ENCODE results near the gene CAPN10.

The CAPN10 gene

GRCh38 chr2:240590681-240591111, 4.2 kb downstream of the CAPN10 start:
- DNase-seq = no peak

DNA sequence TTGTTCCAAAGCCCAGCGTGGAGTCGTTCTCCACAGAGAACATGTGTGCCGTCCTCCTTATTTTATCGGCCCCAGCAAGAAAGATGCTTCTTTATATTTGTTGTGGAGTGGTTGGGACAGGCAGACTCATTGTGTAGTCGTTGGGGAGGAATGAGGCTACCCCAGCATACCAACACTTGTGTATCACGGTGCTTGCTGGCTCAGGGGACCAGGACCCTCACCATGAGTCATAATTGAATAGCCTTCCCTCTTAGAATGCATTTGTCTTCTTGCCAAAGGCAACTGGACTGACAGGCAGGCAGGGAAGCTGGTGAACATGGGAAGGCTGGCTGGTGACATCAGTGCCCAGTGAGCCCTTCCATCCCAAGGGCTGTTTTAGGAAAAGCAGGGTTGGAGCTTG, 4.7 kb downstream of the CAPN10 start:
- no peak for DNase-seq

- DNase-seq = no peak
Observed at GRCh38 chr2:240591784-240592183, 5.2 kb downstream of the CAPN10 start.

GRCh38 chr2:240593026-240593702, 6.6 kb downstream of the CAPN10 start:
- no peak for DNase-seq

DNA sequence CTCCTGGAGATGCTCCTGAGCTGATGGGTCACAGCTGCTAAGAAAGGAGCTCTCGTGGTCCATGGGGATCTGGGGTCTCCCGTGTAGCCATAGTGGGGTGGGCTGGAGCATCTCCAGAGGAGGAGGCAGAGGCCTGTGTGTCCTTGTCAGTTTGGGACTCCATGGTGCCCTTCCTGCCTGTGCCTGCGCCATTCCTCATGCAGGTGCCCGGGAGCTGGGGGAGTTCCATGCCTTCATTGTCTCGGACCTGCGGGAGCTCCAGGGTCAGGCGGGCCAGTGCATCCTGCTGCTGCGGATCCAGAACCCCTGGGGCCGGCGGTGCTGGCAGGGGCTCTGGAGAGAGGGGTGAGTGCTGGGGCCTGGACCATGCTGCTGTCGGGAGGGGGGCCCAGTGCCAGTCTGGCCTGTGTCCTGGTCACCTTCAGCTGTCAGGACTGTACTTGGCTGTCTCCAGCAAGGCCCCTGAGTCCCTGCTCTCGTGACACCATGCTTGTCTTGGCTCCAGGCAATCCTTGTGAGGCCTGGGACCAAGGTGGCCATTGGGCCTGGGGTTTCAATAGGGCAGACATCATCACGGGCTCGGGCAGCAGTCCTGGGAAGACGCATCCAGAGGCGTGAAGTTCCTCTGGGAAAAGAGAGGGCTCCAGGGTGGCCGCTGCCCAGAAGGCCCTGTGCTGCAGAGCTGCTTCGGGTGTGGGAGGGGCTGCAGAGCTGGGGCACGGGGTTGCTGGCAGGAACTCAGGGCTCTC, 7.3 kb downstream of the CAPN10 start:
- DNase-seq = no peak

DNA sequence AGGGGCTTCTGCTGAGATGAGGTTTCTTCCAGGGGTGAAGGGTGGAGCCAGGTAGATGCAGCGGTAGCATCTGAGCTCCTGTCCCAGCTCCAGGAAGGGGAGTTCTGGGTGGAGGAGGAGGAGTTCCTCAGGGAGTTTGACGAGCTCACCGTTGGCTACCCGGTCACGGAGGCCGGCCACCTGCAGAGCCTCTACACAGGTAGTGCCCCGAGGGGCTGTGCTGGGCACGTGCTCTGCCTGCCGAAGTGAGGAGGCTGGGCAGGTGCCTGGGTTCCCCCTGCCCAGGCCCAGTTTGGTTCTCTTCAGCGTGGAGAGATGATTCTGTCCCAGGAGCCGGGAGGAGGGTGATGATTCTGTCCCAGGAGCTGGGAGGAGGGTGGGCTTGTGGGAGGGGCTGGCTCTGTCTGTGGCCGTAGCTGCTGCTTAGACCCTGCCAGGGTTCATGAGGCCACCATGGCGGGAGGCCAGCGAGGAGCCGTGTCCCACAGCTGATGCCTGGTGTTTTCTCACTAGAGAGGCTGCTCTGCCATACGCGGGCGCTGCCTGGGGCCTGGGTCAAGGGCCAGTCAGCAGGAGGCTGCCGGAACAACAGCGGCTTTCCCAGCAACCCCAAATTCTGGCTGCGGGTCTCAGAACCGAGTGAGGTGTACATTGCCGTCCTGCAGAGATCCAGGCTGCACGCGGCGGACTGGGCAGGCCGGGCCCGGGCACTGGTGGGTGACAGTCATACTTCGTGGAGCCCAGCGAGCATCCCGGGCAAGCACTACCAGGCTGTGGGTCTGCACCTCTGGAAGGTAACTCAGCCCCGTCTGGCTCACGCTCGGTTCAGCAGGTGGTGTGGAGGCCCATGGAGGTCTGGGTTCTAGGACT, 8.2 kb downstream of the CAPN10 start:
- DNase-seq = no peak

DNA sequence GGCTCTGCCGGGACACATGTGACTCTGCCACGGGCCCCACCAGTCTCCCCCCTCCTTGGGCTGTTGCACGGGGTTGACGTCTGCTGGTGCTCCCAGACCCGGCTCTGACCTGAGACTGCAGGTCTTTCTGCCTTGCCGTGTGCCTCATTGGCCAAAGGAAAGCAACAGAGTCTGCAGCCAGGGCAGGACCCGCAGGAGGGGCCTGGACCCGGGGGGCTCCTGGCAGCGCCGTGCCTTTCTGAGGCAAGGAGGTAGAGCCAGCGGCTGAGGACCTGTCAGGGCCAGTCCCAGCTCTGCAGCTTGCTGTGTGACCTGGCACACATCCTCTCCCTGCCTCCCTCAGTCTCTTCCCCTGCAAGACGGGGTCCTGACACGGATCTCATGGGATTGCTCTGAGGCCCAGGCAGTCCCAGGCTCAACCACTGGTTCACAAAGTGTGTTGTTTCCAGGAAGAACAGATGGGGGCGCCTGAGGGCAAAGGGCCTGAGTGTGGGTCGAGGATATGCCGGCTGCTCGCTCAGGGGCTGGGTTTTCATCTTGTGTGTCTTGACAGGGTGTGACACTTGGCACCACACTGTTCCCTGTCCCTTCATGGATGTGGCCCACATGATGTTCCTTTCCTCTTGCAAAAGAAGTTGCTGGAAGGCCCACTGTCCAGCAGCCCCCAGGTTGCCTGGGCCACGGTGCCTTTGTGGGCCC, 9.0 kb downstream of the CAPN10 start:
- DNase-seq = peak; percentile 5 to 9

- DNase-seq = no peak
Observed at GRCh38 chr2:240596080-240596460, 9.5 kb downstream of the CAPN10 start.

DNA sequence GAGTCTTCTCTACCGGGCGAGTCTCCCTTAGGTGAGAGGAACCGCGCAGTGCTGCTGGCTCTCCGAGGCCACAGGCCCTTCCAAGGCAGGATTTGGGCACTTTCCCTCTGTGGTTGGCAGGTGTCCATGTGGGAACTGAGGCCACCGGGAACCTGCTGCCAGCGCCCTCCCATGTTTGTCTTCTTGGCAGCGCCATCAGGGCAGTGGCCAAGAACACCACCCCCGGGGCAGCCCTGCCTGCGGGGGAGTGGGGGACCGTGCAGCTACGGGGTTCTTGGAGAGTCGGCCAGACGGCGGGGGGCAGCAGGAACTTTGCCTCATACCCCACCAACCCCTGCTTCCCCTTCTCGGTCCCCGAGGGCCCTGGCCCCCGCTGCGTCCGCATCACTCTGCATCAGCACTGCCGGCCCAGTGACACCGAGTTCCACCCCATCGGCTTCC, 10.0 kb downstream of the CAPN10 start:
- no peak for DNase-seq

GRCh38 chr2:240597054-240597418, 10.5 kb downstream of the CAPN10 start:
- no peak for DNase-seq

DNA sequence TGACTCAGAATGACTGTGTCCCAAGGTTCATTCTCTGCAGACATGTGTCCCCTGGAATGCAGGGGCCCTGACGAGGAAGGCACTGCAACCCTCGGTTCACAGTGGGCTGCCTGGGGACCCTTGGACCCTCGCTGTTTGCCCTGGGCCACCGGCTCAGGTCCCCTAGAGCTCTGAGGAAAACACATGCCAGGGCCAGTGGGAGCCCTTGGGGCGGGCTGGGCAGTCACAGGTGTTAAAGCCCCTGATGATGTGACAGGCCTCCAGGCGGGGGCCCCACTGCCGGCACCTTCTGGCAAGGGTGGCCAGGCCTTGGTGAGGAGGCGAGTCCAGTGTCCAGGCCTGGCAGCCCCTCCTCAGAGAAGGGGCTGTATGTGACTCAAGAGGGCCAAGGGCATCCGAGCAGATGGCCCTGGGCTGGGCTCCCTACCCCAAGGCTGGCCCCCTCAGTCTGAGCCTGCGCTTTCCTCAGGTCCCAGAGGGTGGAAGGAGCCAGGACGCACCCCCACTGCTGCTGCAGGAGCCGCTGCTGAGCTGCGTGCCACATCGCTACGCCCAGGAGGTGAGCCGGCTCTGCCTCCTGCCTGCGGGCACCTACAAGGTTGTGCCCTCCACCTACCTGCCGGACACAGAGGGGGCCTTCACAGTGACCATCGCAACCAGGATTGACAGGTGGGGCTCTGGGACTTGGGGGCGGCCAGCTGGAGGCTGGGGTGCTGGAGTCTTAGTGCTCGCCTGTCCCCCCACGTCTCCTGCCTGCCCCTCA, 11.1 kb downstream of the CAPN10 start:
- no peak for DNase-seq

- DNase-seq = no peak
Observed at GRCh38 chr2:240598311-240598911, 11.9 kb downstream of the CAPN10 start.

DNA sequence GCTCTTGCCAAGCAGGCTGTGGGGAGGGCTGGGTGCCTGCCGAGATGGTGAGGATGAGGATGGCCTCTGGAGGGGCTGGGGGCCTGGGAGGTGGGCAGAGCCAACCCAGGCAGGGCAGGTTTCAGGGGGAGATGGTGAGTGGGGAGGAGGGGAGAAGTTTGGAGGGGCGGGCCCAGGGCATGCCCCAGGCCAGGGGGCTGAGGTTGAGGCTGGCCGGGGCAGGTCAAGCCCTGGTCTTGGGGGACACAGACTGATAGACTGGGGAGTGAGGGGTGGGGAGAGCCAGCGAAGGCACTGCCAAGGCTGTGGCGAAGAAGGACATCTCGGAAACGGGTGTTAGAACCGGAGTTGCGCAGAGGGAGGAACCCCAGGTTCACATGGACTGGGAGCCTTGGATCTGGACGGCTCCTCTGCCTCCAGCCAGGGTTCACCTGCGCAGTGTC, 12.6 kb downstream of the CAPN10 start:
- no peak for DNase-seq

GRCh38 chr2:240600451-240600961, 14.0 kb downstream of the CAPN10 start:
- DNase-seq = no peak

GRCh38 chr2:240601061-240601830, 14.7 kb downstream of the CAPN10 start:
- DNase-seq = no peak

GRCh38 chr2:240601831-240602160, 15.3 kb downstream of the CAPN10 start:
- DNase-seq = no peak

DNA sequence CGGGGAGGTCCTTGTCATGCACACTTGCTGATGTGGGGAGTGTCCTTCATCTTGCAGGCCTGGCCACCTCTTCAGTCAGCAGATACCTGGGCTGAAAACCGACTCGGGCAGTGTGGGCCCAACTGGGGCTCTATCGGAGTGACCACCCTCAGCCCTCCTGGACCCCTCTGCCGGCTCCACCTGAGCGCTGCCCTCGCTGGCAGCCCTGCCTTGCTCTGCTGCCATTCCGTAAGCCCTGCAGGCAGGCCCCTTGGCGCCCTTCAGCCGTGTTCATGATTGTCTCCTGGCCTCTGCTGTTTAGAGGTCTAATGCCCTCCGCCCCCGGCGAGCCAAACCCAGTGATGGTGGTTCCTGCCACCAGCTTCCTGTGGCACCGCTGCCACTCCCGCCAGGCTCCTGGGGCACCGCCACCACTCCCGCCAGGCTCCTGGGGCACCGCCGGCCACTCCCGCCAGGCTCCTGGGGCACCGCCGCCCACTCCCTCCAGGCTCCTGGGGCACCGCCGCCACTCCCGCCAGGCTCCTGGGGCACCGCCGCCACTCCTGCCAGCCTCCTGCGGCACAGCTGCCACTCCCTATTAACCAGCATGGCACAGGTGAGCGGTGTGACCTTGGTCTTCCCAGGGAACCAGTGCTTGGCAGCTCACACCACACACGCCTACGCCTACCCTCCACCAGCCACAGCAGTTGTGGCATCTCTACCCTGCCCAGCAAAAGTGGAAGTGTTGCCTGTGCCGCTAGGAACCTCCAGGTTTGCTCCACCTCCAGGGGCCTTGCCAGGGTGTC, 15.9 kb downstream of the CAPN10 start:
- DNase-seq = no peak

DNA sequence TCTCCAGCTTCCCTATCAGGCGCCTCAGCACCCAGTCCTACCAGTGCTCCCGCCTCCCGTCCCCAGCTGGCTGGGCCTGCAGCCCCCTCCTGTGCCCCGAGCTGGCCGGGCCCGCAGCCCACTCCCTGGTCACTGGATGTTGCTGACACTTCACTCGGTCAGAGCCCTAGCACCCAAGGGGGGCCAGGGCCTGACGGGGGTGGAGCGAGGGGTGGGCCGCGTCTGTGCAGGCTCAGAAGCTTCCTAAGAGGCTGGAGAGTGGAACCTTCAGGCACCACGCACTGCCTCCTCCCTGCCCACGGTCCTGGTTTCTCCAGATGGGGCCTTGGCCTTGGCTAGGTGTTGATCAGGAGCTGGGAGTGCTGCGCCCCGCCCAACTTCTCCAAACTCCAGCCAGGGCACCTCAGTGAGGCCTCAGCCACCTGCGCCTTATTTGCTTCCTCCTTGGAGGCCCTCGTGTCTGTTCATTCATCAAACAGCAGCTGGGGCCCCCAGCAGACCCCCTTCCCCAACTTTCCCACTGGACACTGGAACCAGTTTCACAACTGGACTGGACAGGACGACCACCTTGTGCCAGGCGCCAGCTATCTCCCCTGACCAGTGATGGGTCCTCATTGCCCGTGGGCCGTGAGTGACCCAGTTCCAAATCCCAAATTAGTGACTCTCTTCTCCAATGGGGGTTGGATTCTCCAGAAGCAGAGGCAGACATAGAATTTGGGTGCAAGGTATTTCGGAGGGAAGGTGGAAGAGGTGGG, 16.7 kb downstream of the CAPN10 start:
- DNase-seq = no peak

DNA sequence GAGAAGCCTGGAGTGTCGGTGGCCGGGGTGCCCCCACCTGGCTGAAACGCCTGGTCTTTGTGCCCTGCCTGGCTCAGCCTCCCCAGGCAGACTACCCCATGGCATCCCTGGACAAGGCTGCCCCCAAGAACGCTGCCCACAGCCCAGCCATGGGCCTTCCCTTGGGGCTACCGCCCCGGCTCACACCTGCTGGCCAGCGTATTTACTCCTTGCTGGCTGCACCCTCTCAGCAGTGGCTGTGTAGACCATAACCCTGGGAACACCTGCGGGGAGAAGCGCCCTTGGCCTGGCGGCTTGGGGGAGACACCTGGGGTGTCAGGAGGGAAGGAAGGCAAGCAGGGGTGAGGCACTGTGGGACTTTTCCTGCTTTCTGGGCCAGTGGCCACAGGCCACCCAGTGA, 17.3 kb downstream of the CAPN10 start:
- DNase-seq = no peak
